ENCODE measurements around the gene PSMA5. TPM values are rescaled to one million over a fixed set of nuclear protein-coding genes. Genes with fewer than 3 reads are reported as not detected.

PSMA5 gene
- polyA plus RNA-seq, 1 experiment, result 151 TPM

DNA sequence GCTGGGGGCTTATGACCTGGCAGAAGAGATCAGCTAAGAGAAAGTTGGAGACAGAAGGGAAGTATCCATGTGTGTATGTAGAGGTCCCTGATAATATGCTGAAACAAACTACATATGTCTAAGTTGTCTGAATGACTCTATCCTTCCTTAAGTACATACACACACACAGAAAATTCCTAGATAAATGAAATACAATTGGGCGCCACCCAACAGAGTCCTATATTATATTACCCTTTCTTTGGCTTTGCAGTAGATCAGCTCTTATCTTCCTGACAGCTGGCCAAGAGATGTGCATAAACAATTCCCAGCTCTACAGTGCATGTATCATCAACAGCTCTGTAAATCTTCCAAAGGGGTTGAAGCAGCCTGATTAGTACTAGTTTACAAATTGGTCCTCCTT, 68.6 kb downstream of the PSMA5 start:
- TF ChIP-seq, protein P1, sequence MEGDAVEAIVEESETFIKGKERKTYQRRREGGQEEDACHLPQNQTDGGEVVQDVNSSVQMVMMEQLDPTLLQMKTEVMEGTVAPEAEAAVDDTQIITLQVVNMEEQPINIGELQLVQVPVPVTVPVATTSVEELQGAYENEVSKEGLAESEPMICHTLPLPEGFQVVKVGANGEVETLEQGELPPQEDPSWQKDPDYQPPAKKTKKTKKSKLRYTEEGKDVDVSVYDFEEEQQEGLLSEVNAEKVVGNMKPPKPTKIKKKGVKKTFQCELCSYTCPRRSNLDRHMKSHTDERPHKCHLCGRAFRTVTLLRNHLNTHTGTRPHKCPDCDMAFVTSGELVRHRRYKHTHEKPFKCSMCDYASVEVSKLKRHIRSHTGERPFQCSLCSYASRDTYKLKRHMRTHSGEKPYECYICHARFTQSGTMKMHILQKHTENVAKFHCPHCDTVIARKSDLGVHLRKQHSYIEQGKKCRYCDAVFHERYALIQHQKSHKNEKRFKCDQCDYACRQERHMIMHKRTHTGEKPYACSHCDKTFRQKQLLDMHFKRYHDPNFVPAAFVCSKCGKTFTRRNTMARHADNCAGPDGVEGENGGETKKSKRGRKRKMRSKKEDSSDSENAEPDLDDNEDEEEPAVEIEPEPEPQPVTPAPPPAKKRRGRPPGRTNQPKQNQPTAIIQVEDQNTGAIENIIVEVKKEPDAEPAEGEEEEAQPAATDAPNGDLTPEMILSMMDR (IDR thresholded peaks at IDR 0.05; ENCODE audit: insufficient read depth, low read depth, low read length), result no peak
- CTCF ChIA-PET, result interaction anchor here (0.8 to 1.4 kb wide), 2 partner anchors 41 to 75 kb away, joined by 3 read pairs; partner anchors contain the start of gene PSRC1
- no peak for DNase-seq (ENCODE audit: low read depth)
- POLR2A ChIA-PET, result no interaction called here
- Histone ChIP-seq H3K4me3 (ENCODE audit: low read depth, low read length) (no peak overlapping the region), H3K27me3 (ENCODE audit: control insufficient read depth, insufficient read depth, low read length) (no peaks in the 10 kb centered on the region), H3K36me3 (ENCODE audit: control insufficient read depth, insufficient read depth, low read length) (no peaks in the 10 kb centered on the region; the same call in 1 of the 2 replicates)

- TF ChIP-seq, protein P1 (IDR thresholded peaks at IDR 0.05; ENCODE audit: insufficient read depth, low read depth, low read length), result no peak
- no peak overlapping the region for H3K4me3 ChIP-seq (ENCODE audit: low read depth, low read length)
- no peaks in the 10 kb centered on the region for H3K27me3 ChIP-seq (ENCODE audit: control insufficient read depth, insufficient read depth, low read length)
- ChIA-PET POLR2A (no interaction called here), CTCF (interaction anchor here (0.8 to 1.4 kb wide), 4 partner anchors 9 to 74 kb away, joined by 3 read pairs; partner anchors contain the start of gene PSRC1)
- H3K36me3 ChIP-seq (ENCODE audit: control insufficient read depth, insufficient read depth, low read length), result peaks cover 3% of the 10 kb centered on the region
- no peak for DNase-seq (ENCODE audit: low read depth)
Measured at GRCh38 chr1:109356915-109357314, 69.3 kb downstream of the PSMA5 start.

DNA sequence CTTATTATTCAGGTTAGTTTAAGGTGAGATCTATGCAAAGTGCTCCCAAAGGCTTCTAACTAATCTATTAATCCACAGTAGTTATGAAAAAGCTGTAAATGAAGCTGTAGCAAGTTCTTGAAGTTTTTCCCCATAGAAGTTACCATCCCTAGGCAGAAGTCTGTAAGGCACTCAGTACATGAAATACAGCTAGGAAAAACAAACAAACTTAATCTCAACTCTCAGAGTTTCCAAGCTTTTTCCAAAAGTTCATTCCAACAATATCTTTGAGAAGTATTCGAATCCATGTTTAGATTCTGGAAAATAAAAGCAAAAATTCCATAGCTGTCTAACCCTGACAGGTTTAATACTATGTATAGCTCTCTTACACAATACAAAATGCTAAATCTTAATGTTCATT, 69.7 kb downstream of the PSMA5 start:
- DNase-seq (ENCODE audit: low read depth), result no peak
- ChIA-PET CTCF (interaction anchor here (0.9 to 1.4 kb wide), 3 partner anchors 8 to 74 kb away, joined by 3 read pairs; partner anchors contain the start of gene PSRC1), POLR2A (no interaction called here)
- no peak overlapping the region for H3K4me3 ChIP-seq (ENCODE audit: low read depth, low read length)
- H3K36me3 ChIP-seq (ENCODE audit: control insufficient read depth, insufficient read depth, low read length), result peaks cover 3% of the 10 kb centered on the region
- TF ChIP-seq, protein P1 (IDR thresholded peaks at IDR 0.05; ENCODE audit: insufficient read depth, low read depth, low read length), result no peak
- no peaks in the 10 kb centered on the region for H3K27me3 ChIP-seq (ENCODE audit: control insufficient read depth, insufficient read depth, low read length)

DNA sequence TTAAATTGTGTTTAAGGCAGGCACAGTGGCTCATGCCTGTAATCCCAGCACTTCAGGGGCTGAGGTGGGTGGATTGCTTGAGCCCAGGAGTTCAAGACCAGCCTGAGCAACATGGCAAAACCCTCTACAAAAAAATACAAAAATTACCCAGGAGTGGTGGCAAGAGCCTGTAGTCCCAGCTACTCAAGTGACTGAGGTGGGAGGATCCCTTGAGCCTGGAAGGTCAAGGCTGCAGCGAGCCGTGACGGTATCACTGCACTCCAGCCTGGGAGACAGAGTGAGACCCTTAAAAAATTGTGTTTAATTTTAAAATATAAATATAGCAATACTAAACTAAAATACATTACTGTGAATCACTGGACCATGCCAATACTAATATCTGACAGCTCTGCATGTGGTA, 71.3 kb downstream of the PSMA5 start:
- TF ChIP-seq, protein P1 (IDR thresholded peaks at IDR 0.05; ENCODE audit: insufficient read depth, low read depth, low read length), result no peak
- Histone ChIP-seq H3K27me3 (ENCODE audit: control insufficient read depth, insufficient read depth, low read length) (no peaks in the 10 kb centered on the region), H3K36me3 (ENCODE audit: control insufficient read depth, insufficient read depth, low read length) (peaks cover 8% of the 10 kb centered on the region), H3K4me3 (ENCODE audit: low read depth, low read length) (no peak overlapping the region)
- no peak for DNase-seq (ENCODE audit: low read depth)
- POLR2A ChIA-PET, result no interaction called here
- CTCF ChIA-PET, result no interaction called here

DNA sequence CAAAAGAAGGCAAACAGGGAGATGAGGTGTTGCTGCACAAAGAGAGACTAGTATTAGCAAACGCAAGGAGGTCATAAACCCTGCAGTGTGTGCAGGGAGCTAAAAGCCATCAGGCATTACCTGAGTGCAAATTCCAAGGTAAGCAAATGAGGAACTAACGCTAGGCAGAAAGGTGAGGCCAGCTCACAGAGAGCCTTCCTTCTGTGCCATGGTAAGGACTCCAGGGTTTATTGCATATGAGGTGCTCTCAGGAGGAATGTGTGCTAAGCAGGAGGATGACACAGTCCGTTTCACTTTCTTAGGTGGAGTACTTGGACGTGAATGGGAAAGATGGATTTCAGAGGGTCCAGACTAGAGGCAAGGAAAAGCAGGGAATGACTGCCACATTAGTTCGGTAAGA, 74.8 kb downstream of the PSMA5 start:
- POLR2A ChIA-PET, result interaction anchor here (0.6 kb wide), 1 partner anchor 15 kb away, joined by 6 read pairs; no protein-coding TSS in a partner anchor
- CTCF ChIA-PET, result interaction anchor here (0.6 kb wide), 1 partner anchor 75 kb away, joined by 3 read pairs; no protein-coding TSS in a partner anchor
- peaks cover 11% of the 10 kb centered on the region for H3K36me3 ChIP-seq (ENCODE audit: control insufficient read depth, insufficient read depth, low read length)
- no peaks in the 10 kb centered on the region for H3K27me3 ChIP-seq (ENCODE audit: control insufficient read depth, insufficient read depth, low read length)
- H3K4me3 ChIP-seq (ENCODE audit: low read depth, low read length), result no peak overlapping the region
- no peak for DNase-seq (ENCODE audit: low read depth)
- TF ChIP-seq, protein P1 (IDR thresholded peaks at IDR 0.05; ENCODE audit: insufficient read depth, low read depth, low read length), result no peak

Measured in BJ (cell line).